GM12874 (cell line): ENCODE data around the gene ZNF236.

Experiments
- CTCF ChIP-seq: IDR thresholded peaks from 2 replicates; pipeline ENCODE4 v1.5.1; 2011; ENCODE audit warnings: low read depth, mild to moderate bottlenecking, control low read depth, low read length, moderate library complexity; ENCODE audit not compliant: insufficient read depth

Gene ZNF236

GRCh38 chr18:76823587-76824011, 1.2 kb downstream of the ZNF236 start:
- peak; percentile 32; the same call in 1 of the 2 replicates for TF ChIP-seq CTCF

- no peak for TF ChIP-seq CTCF
Measured at GRCh38 chr18:76824145-76824676, 1.9 kb downstream of the ZNF236 start.

- TF ChIP-seq CTCF: no peak
Measured at GRCh38 chr18:76824754-76825153, 2.4 kb downstream of the ZNF236 start.

GRCh38 chr18:76827205-76828200, 5.1 kb downstream of the ZNF236 start:
- no peak for TF ChIP-seq CTCF

GRCh38 chr18:76834379-76834778, 12.0 kb downstream of the ZNF236 start:
- TF ChIP-seq CTCF: no peak

- TF ChIP-seq CTCF: no peak
Measured at GRCh38 chr18:76835380-76835779, 13.0 kb downstream of the ZNF236 start.

- TF ChIP-seq CTCF: no peak
Measured at GRCh38 chr18:76837071-76837470, 14.7 kb downstream of the ZNF236 start.
